PFSK-1 (cell line): ENCODE data around the gene DGKB.

ENCODE experiments used
- FOXP2 ChIP-seq: optimal IDR thresholded peaks from 2 replicates; pipeline ENCODE3; 2011; ENCODE audit warnings: borderline replicate concordance, control low read depth, inconsistent platforms; ENCODE audit not compliant: insufficient read depth; ENCODE audit errors: extremely low read length, extremely low read depth
- POLR2AphosphoS5 ChIP-seq: IDR thresholded peaks from 2 replicates; pipeline ENCODE4 v1.6.1; 2012; ENCODE audit warnings: low read depth, mild to moderate bottlenecking, control low read depth, low read length, moderate library complexity
- SIN3A ChIP-seq: IDR thresholded peaks from 2 replicates; pipeline ENCODE4 v1.6.1; 2012; ENCODE audit warnings: mild to moderate bottlenecking, low read length, moderate library complexity, borderline replicate concordance; ENCODE audit not compliant: insufficient read depth
- TAF1 ChIP-seq: IDR thresholded peaks from 2 replicates; pipeline ENCODE4 v1.6.1; 2012; ENCODE audit warnings: low read length, control low read depth, borderline replicate concordance; ENCODE audit not compliant: insufficient read depth
- TF ChIP-seq, protein P1 (sequence below), 2 experiments: IDR thresholded peaks; 2 replicates each; pipeline versions ENCODE4 v1.6.1 to v1.8.0; 2011 to 2012; ENCODE audit warnings: low read depth in 2 of 2, low read length in 2 of 2, control low read depth in 1 of 2, inconsistent platforms in 1 of 2, mild to moderate bottlenecking in 1 of 2, moderate library complexity in 1 of 2; ENCODE audit not compliant: insufficient read depth in 1 of 2

The DGKB gene

GRCh38 chr7:14590206-14590605, 312.3 kb downstream of the DGKB start:
- TF ChIP-seq TAF1 (no peak), POLR2AphosphoS5 (no peak), SIN3A (no peak), FOXP2 (no peak)
- TF ChIP-seq, protein P1, sequence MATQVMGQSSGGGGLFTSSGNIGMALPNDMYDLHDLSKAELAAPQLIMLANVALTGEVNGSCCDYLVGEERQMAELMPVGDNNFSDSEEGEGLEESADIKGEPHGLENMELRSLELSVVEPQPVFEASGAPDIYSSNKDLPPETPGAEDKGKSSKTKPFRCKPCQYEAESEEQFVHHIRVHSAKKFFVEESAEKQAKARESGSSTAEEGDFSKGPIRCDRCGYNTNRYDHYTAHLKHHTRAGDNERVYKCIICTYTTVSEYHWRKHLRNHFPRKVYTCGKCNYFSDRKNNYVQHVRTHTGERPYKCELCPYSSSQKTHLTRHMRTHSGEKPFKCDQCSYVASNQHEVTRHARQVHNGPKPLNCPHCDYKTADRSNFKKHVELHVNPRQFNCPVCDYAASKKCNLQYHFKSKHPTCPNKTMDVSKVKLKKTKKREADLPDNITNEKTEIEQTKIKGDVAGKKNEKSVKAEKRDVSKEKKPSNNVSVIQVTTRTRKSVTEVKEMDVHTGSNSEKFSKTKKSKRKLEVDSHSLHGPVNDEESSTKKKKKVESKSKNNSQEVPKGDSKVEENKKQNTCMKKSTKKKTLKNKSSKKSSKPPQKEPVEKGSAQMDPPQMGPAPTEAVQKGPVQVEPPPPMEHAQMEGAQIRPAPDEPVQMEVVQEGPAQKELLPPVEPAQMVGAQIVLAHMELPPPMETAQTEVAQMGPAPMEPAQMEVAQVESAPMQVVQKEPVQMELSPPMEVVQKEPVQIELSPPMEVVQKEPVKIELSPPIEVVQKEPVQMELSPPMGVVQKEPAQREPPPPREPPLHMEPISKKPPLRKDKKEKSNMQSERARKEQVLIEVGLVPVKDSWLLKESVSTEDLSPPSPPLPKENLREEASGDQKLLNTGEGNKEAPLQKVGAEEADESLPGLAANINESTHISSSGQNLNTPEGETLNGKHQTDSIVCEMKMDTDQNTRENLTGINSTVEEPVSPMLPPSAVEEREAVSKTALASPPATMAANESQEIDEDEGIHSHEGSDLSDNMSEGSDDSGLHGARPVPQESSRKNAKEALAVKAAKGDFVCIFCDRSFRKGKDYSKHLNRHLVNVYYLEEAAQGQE (IDR thresholded peaks at IDR 0.05; ENCODE audit: insufficient read depth in 1 of 2, low read depth in 2 of 2, low read length in 2 of 2): no peak

- TF ChIP-seq FOXP2 (no peak), SIN3A (no peak), TAF1 (no peak), POLR2AphosphoS5 (no peak)
- TF ChIP-seq, protein P1 (IDR thresholded peaks at IDR 0.05; ENCODE audit: insufficient read depth in 1 of 2, low read depth in 2 of 2, low read length in 2 of 2): no peak
These were observed 317.3 kb downstream of the DGKB start for GRCh38 chr7:14585232-14585631.

DNA sequence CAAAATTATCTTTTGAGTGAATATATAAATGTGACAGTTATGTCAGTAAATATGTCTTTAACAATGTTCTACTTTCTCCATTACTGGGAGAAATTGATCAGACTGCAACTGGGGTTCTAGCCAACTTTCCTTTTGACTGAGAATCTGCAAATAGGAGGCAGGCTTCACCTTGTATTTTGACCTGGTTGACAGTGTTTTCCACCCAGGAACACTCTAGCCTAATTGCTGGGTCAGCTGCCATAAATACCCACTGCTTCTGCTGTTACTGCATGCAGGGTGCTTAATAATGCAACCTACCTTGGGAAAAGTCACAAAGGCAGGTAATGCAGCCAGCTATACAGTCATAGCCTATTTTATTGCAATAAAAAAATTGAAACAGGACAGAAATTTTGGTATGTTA, 319.0 kb downstream of the DGKB start:
- TF ChIP-seq FOXP2 (no peak), POLR2AphosphoS5 (no peak), SIN3A (no peak), TAF1 (no peak)
- TF ChIP-seq, protein P1 (IDR thresholded peaks at IDR 0.05; ENCODE audit: insufficient read depth in 1 of 2, low read depth in 2 of 2, low read length in 2 of 2): no peak

DNA sequence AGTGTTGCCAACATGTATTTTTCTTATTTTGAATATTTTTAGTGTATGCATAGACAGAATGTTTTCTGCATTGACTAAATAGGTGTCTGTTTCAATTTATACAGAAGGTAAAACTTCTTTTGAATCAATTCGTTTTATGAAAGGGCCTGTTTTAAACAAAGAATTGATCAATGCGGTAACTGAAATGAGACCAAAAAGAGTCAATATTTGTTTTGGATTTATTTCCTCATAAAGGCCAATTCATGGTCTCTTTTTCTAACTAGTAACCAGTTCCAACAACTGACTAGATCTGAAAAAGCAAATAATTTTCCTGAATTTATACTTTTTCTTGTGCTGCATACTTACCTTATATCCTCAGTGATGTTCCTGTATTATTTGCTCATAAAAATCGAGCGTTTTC, 320.5 kb downstream of the DGKB start:
- TF ChIP-seq, protein P1 (IDR thresholded peaks at IDR 0.05; ENCODE audit: insufficient read depth in 1 of 2, low read depth in 2 of 2, low read length in 2 of 2): no peak
- TF ChIP-seq TAF1 (no peak), POLR2AphosphoS5 (no peak), FOXP2 (no peak), SIN3A (no peak)

DNA sequence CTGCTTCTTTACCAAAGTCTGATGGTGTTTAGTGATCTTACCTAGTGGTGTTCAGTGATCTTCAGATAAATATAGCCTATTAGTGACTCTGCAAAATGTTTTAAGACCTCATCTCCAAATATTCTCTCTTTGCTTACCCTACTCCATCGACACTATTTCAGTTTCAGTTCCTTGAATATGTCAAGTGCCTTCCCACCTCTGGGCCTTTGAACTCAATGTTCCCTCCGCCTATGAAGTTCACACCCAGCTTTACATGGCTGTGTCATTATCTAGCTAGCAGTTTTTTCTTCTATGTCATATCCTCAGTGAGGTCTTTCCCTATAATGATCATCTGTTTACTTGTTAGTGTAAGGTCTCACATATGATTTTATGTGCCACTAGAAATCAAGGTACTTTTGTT, 322.6 kb downstream of the DGKB start:
- no peak for TF ChIP-seq FOXP2
- TF ChIP-seq POLR2AphosphoS5: no peak
- TF ChIP-seq, protein P1 (IDR thresholded peaks at IDR 0.05; ENCODE audit: insufficient read depth in 1 of 2, low read depth in 2 of 2, low read length in 2 of 2): no peak
- TF ChIP-seq SIN3A: no peak
- TF ChIP-seq TAF1: no peak
